OCI-LY1 (cell line): ENCODE data around the gene LTA.

Experiments
- H2AFZ ChIP-seq: fragments of 200-600 bp; sonication (generic), shearing (Covaris generic); 2 replicates; pipeline ENCODE4 v1.6.0; 2014; ENCODE audit warnings: antibody characterized with exemption, mild to moderate bottlenecking, low read length
- H3F3A ChIP-seq: fragments of 200-600 bp; sonication (generic), shearing (Covaris generic); 2 replicates; pipeline ENCODE4 v1.6.0; 2014; ENCODE audit warnings: mild to moderate bottlenecking, antibody characterized with exemption, low read length, moderate library complexity; ENCODE audit not compliant: insufficient read depth
- H3K27ac ChIP-seq: fragments of 200-600 bp; sonication (generic); 2 replicates; pipeline ENCODE4 v1.5.1; 2014; ENCODE audit warnings: low read length, mixed run types, mild to moderate bottlenecking, low read depth; ENCODE audit not compliant: poor library complexity, severe bottlenecking
- H3K27me3 ChIP-seq: fragments of 200-600 bp; sonication (generic); 2 replicates; pipeline ENCODE4 v1.6.0; 2014; ENCODE audit warnings: antibody characterized with exemption, mild to moderate bottlenecking, low read length, moderate library complexity; ENCODE audit not compliant: insufficient read depth
- H3K36me3 ChIP-seq: fragments of 200-600 bp; sonication (generic); 2 replicates; pipeline ENCODE4 v1.6.1; 2014; ENCODE audit warnings: mild to moderate bottlenecking, antibody characterized with exemption, low read length, moderate library complexity, mixed read lengths; ENCODE audit not compliant: insufficient read depth
- H3K4me1 ChIP-seq: fragments of 200-600 bp; sonication (generic); 2 replicates; pipeline ENCODE4 v1.5.1; 2014; ENCODE audit warnings: mild to moderate bottlenecking, low read length, moderate library complexity; ENCODE audit not compliant: insufficient read depth, severe bottlenecking
- H3K4me2 ChIP-seq: fragments of 200-600 bp; sonication (generic), shearing (Covaris generic); 2 replicates; pipeline ENCODE4 v1.6.1; 2014; ENCODE audit warnings: low read length
- H3K4me3 ChIP-seq: fragments of 200-600 bp; sonication (generic); 2 replicates; pipeline ENCODE4 v1.5.1; 2014; ENCODE audit warnings: low read length, low read depth, mild to moderate bottlenecking, mixed read lengths; ENCODE audit not compliant: poor library complexity, severe bottlenecking
- H3K79me2 ChIP-seq: fragments of 200-600 bp; shearing (Covaris generic); 2 replicates; pipeline ENCODE4 v1.6.1; 2016; ENCODE audit warnings: mixed run types, low read length, mixed read lengths; ENCODE audit not compliant: insufficient read depth
- H3K9ac ChIP-seq: fragments of 200-600 bp; sonication (generic), shearing (Covaris generic); 2 replicates; pipeline ENCODE4 v1.6.1; 2014; ENCODE audit warnings: mild to moderate bottlenecking, low read length, mixed read lengths
- H3K9me2 ChIP-seq: fragments of 200-600 bp; sonication (generic), shearing (Covaris generic); 2 replicates; pipeline ENCODE4 v1.6.1; 2014; ENCODE audit warnings: low read depth, mild to moderate bottlenecking, low read length, mixed read lengths
- H3K9me3 ChIP-seq: fragments of 200-600 bp; shearing (Covaris generic); 2 replicates; pipeline ENCODE4 v1.6.1; 2014; ENCODE audit warnings: low read length, mixed read lengths
- H4K20me1 ChIP-seq: fragments of 200-600 bp; sonication (generic), shearing (Covaris generic); 2 replicates; pipeline ENCODE4 v1.6.0; 2016; ENCODE audit warnings: mild to moderate bottlenecking, low read length; ENCODE audit not compliant: insufficient read depth
- EZH2 ChIP-seq: fragments of 200-600 bp; sonication (generic), shearing (Covaris generic); IDR thresholded peaks from 2 replicates; pipeline ENCODE4 v1.8.0; 2017; ENCODE audit warnings: borderline replicate concordance, mixed run types, mild to moderate bottlenecking, antibody characterized with exemption, low read length, moderate library complexity, mixed read lengths
- TF ChIP-seq, protein P1 (sequence below): fragments of 200-600 bp; sonication (generic), shearing (Covaris generic); IDR thresholded peaks from 2 replicates; pipeline ENCODE4 v1.5.1; 2017; ENCODE audit warnings: mild to moderate bottlenecking, antibody characterized with exemption, low read length, moderate library complexity, mixed read lengths

The LTA gene

DNA sequence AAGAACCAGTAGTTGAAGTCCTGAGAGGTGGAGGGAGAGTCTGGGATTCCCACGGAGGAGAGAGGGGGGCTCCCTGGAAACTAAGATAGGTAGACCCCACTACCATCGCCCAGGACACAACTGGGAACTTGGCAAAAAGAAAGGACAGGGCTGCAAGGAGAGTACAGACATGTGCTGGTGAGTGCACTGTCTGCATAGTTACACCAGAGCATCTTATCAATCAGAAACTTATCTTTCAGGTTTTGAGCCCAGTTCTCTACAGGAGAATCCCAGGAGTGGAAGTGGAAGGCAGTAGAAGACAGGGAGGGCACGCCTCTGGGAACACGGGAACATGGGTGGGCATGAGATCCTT is 12.5 kb upstream of the LTA start:
- Histone ChIP-seq H3F3A (peaks cover 16% of the 10 kb centered on the region; the same call in 1 of the 2 replicates), H2AFZ (no peak overlapping the region), H3K9me3 (no peaks in the 10 kb centered on the region), H3K4me2 (peak overlapping the region; percentile 56), H3K36me3 (peaks cover 14% of the 10 kb centered on the region), H3K9ac (peak overlapping the region; percentile 48), H3K79me2 (no peaks in the 10 kb centered on the region), H3K9me2 (no peaks in the 10 kb centered on the region), H3K4me1 (peaks cover 62% of the 10 kb centered on the region), H3K4me3 (peak overlapping the region; percentile 27), H3K27me3 (no peaks in the 10 kb centered on the region), H4K20me1 (no peaks in the 10 kb centered on the region), H3K27ac (peak overlapping the region; percentile 94)
- TF ChIP-seq, protein P1, sequence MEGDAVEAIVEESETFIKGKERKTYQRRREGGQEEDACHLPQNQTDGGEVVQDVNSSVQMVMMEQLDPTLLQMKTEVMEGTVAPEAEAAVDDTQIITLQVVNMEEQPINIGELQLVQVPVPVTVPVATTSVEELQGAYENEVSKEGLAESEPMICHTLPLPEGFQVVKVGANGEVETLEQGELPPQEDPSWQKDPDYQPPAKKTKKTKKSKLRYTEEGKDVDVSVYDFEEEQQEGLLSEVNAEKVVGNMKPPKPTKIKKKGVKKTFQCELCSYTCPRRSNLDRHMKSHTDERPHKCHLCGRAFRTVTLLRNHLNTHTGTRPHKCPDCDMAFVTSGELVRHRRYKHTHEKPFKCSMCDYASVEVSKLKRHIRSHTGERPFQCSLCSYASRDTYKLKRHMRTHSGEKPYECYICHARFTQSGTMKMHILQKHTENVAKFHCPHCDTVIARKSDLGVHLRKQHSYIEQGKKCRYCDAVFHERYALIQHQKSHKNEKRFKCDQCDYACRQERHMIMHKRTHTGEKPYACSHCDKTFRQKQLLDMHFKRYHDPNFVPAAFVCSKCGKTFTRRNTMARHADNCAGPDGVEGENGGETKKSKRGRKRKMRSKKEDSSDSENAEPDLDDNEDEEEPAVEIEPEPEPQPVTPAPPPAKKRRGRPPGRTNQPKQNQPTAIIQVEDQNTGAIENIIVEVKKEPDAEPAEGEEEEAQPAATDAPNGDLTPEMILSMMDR = no peak
- TF ChIP-seq EZH2 = no peak

DNA sequence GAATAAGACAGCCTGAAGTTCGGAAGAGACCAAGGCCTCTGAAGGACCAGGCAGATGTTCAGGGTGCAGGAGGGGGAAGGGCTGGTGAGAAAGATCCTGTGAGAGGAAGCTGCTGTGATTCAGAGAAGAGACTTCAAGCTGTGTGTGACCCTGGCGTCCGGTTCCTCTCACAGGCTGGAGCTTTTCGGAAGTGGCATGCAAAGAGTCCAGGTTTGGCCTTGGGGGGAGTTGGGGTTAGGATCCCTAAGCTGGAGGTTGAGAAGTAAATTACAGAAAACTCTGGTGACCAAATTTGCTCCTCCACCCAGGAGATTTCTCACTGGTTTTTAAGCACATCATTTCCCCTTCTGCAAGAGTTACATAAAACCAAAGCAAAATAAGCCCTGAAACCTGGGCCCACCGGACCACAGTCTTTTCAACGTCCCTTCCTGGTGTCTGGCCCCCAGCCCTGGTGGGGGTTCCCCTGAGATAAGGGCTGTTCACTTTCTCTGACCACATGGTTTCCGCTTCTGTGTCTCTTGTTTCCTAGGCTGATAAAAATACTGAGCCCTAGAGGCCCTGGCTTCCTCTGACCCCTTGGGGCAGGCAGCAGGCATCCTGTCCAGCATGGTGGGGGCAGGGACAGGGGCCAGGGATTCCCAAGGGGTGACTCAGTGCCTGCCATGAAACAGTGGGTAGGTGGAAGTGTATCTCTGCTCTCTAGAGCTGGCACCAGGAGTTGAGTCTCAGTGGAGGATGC is 12.0 kb upstream of the LTA start:
- peaks cover 59% of the 10 kb centered on the region for H3K4me1 ChIP-seq
- H4K20me1 ChIP-seq = no peaks in the 10 kb centered on the region
- no peaks in the 10 kb centered on the region for H3K27me3 ChIP-seq
- peak overlapping the region; percentile 48 for H3K9ac ChIP-seq
- peak overlapping the region; percentile 56 for H3K4me2 ChIP-seq
- peaks cover 16% of the 10 kb centered on the region; the same call in 1 of the 2 replicates for H3F3A ChIP-seq
- H2AFZ ChIP-seq = no peak overlapping the region
- H3K9me2 ChIP-seq = no peaks in the 10 kb centered on the region
- H3K27ac ChIP-seq = peak overlapping the region; percentile 94
- H3K36me3 ChIP-seq = peaks cover 14% of the 10 kb centered on the region
- H3K79me2 ChIP-seq = no peaks in the 10 kb centered on the region
- peak overlapping the region; percentile 27 for H3K4me3 ChIP-seq
- H3K9me3 ChIP-seq = no peaks in the 10 kb centered on the region
- no peak for TF ChIP-seq EZH2
- TF ChIP-seq, protein P1 = no peak

DNA sequence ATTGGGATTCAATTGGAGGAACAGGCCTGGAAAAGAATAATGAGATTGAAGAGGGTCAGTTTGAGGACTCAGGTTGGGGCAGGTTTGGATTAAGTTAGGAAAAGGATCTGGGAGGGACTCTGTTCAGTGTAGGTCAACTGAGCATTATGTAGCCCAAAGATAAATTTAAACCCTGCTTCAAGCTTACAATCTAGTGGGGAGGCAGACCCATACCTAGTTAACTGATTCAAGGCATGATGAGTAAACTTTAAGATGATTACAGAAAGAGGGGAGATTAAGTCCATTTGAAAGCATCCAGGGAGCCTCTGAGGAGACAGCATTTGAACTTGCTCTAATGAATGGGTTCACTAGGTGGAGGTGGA is 11.4 kb upstream of the LTA start:
- Histone ChIP-seq H3K27me3 (no peaks in the 10 kb centered on the region), H3K4me3 (no peak overlapping the region), H3K9me2 (no peaks in the 10 kb centered on the region), H3K4me1 (peaks cover 59% of the 10 kb centered on the region), H2AFZ (no peak overlapping the region), H3K27ac (peak overlapping the region; percentile 94), H3K9me3 (no peaks in the 10 kb centered on the region), H3K79me2 (no peaks in the 10 kb centered on the region), H3K9ac (peak overlapping the region; percentile 48; the same call in 1 of the 2 replicates), H3K4me2 (peak overlapping the region; percentile 56), H3K36me3 (peaks cover 14% of the 10 kb centered on the region), H4K20me1 (no peaks in the 10 kb centered on the region), H3F3A (peaks cover 16% of the 10 kb centered on the region; the same call in 1 of the 2 replicates)
- TF ChIP-seq, protein P1 = no peak
- no peak for TF ChIP-seq EZH2
